ENCODE measurements around the gene NUP85. TPM values are rescaled to one million over a fixed set of nuclear protein-coding genes. Genes with fewer than 3 reads are reported as not detected.

NUP85 gene
- total RNA-seq, 1 experiment from 2014 or later = 95.6 TPM

- intact Hi-C loops (cut with micrococcal nuclease) = no loop called here
- H3K9me2 ChIP-seq (replicated peaks; ENCODE audit: low read length) = no peaks in the 10 kb centered on the region
- POLR2A ChIA-PET (ENCODE audit: unreplicated experiment) = no interaction called here
- no peaks in the 10 kb centered on the region for H3K4me1 ChIP-seq (ENCODE audit: insufficient read depth, low read length)
- no peaks in the 10 kb centered on the region for H4K20me1 ChIP-seq (ENCODE audit: low read length)
- no peak overlapping the region for H3K27ac ChIP-seq (ENCODE audit: low read length)
- no peaks in the 10 kb centered on the region for H3K27me3 ChIP-seq (ENCODE audit: low read length)
- no peak overlapping the region for H3K4me3 ChIP-seq (ENCODE audit: low read length)
- TF ChIP-seq EZH2 (IDR thresholded peaks at IDR 0.05; ENCODE audit: low read length, unreplicated experiment) (no peak), EZH2phosphoT487 (IDR thresholded peaks at IDR 0.05; ENCODE audit: borderline replicate concordance, low read length) (no peak)
- TF ChIP-seq, protein P1, sequence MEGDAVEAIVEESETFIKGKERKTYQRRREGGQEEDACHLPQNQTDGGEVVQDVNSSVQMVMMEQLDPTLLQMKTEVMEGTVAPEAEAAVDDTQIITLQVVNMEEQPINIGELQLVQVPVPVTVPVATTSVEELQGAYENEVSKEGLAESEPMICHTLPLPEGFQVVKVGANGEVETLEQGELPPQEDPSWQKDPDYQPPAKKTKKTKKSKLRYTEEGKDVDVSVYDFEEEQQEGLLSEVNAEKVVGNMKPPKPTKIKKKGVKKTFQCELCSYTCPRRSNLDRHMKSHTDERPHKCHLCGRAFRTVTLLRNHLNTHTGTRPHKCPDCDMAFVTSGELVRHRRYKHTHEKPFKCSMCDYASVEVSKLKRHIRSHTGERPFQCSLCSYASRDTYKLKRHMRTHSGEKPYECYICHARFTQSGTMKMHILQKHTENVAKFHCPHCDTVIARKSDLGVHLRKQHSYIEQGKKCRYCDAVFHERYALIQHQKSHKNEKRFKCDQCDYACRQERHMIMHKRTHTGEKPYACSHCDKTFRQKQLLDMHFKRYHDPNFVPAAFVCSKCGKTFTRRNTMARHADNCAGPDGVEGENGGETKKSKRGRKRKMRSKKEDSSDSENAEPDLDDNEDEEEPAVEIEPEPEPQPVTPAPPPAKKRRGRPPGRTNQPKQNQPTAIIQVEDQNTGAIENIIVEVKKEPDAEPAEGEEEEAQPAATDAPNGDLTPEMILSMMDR (conservative IDR thresholded peaks at IDR 0.05; ENCODE audit: low read depth, low read length) = no peak
- no peak overlapping the region for H2AFZ ChIP-seq (ENCODE audit: low read length)
- H3F3A ChIP-seq (ENCODE audit: low read length, unreplicated experiment) = no peaks in the 10 kb centered on the region
- H3K4me2 ChIP-seq (ENCODE audit: low read length) = no peak overlapping the region
- DNase-seq = no peak
- no peaks in the 10 kb centered on the region for H3K9me3 ChIP-seq (ENCODE audit: low read length)
- no peak overlapping the region for H3K9ac ChIP-seq (ENCODE audit: low read length)
- CTCF ChIA-PET = interaction anchor here (0.8 kb wide), 1 partner anchor 26 kb away, joined by 5 read pairs; the partner anchor contains the start of gene MIF4GD
- H3K79me2 ChIP-seq (ENCODE audit: low read length) = peaks cover 21% of the 10 kb centered on the region
- no TSS peak for BruUV-seq (replicated peaks)
- H3K36me3 ChIP-seq (ENCODE audit: low read depth, low read length) = peaks cover 63% of the 10 kb centered on the region
- ATAC-seq = no peak
These were observed 39.5 kb downstream of the NUP85 start for GRCh38 chr17:75245011-75245410.

- H3K9me2 ChIP-seq (replicated peaks; ENCODE audit: low read length) = no peaks in the 10 kb centered on the region
- DNase-seq (no peak), ATAC-seq (no peak)
- no peak overlapping the region for H3K4me2 ChIP-seq (ENCODE audit: low read length)
- H3K9ac ChIP-seq (ENCODE audit: low read length) = no peak overlapping the region
- peaks cover 50% of the 10 kb centered on the region for H3K36me3 ChIP-seq (ENCODE audit: low read depth, low read length)
- H3K27ac ChIP-seq (ENCODE audit: low read length) = no peak overlapping the region
- H3K9me3 ChIP-seq (ENCODE audit: low read length) = no peaks in the 10 kb centered on the region
- H2AFZ ChIP-seq (ENCODE audit: low read length) = no peak overlapping the region
- peaks cover 35% of the 10 kb centered on the region for H3K79me2 ChIP-seq (ENCODE audit: low read length)
- POLR2A ChIA-PET (ENCODE audit: unreplicated experiment) = no interaction called here
- H3K27me3 ChIP-seq (ENCODE audit: low read length) = no peaks in the 10 kb centered on the region
- BruUV-seq (replicated peaks) = no TSS peak
- H3F3A ChIP-seq (ENCODE audit: low read length, unreplicated experiment) = no peaks in the 10 kb centered on the region
- CTCF ChIA-PET = interaction anchor here (0.6 kb wide), 1 partner anchor 15 kb away, joined by 3 read pairs; no protein-coding TSS in a partner anchor
- no peaks in the 10 kb centered on the region for H4K20me1 ChIP-seq (ENCODE audit: low read length)
- intact Hi-C loops (cut with micrococcal nuclease) = no loop called here
- H3K4me3 ChIP-seq (ENCODE audit: low read length) = no peak overlapping the region
- TF ChIP-seq EZH2 (IDR thresholded peaks at IDR 0.05; ENCODE audit: low read length, unreplicated experiment) = no peak
- TF ChIP-seq EZH2phosphoT487 (IDR thresholded peaks at IDR 0.05; ENCODE audit: borderline replicate concordance, low read length) = no peak
- TF ChIP-seq, protein P1 (conservative IDR thresholded peaks at IDR 0.05; ENCODE audit: low read depth, low read length) = no peak
- H3K4me1 ChIP-seq (ENCODE audit: insufficient read depth, low read length) = no peaks in the 10 kb centered on the region
These were observed 40.9 kb downstream of the NUP85 start for GRCh38 chr17:75246404-75246803.

DNA sequence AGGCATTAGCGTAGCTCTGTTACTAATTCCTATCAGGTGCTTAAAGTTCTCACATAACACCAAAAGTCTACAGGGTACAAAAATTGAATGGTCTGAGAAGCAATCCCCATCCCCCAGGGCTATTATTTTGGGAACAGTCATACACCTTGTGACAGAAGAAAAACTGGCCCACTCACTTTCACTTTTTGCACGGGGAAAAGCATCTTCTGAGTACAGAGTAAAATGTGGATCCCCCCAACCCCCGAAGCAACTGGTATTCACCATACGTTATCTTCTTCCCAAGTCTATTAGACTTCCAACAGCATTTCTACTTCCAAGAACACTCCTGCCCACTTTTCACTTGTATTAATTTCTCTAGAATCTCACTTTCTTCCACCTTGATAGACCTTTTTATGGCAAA lies 44.1 kb downstream of the NUP85 start:
- CTCF ChIA-PET = no interaction called here
- H3K9me3 ChIP-seq (ENCODE audit: low read length) = no peaks in the 10 kb centered on the region
- ATAC-seq (no peak), DNase-seq (no peak)
- no peak overlapping the region for H3K27ac ChIP-seq (ENCODE audit: low read length)
- H3K27me3 ChIP-seq (ENCODE audit: low read length) = no peaks in the 10 kb centered on the region
- BruUV-seq (replicated peaks) = no TSS peak
- no peak overlapping the region for H3K4me3 ChIP-seq (ENCODE audit: low read length)
- POLR2A ChIA-PET (ENCODE audit: unreplicated experiment) = no interaction called here
- intact Hi-C loops (cut with micrococcal nuclease) = no loop called here
- H3K9me2 ChIP-seq (replicated peaks; ENCODE audit: low read length) = no peaks in the 10 kb centered on the region
- H3K36me3 ChIP-seq (ENCODE audit: low read depth, low read length) = peaks cover 25% of the 10 kb centered on the region; the same call in 1 of the 2 replicates
- H3K9ac ChIP-seq (ENCODE audit: low read length) = no peak overlapping the region
- H3K4me2 ChIP-seq (ENCODE audit: low read length) = no peak overlapping the region
- TF ChIP-seq EZH2phosphoT487 (IDR thresholded peaks at IDR 0.05; ENCODE audit: borderline replicate concordance, low read length) (no peak), EZH2 (IDR thresholded peaks at IDR 0.05; ENCODE audit: low read length, unreplicated experiment) (no peak)
- TF ChIP-seq, protein P1 (conservative IDR thresholded peaks at IDR 0.05; ENCODE audit: low read depth, low read length) = no peak
- peaks cover 53% of the 10 kb centered on the region for H3K79me2 ChIP-seq (ENCODE audit: low read length)
- no peak overlapping the region for H2AFZ ChIP-seq (ENCODE audit: low read length)
- no peaks in the 10 kb centered on the region for H4K20me1 ChIP-seq (ENCODE audit: low read length)
- H3K4me1 ChIP-seq (ENCODE audit: insufficient read depth, low read length) = no peaks in the 10 kb centered on the region
- H3F3A ChIP-seq (ENCODE audit: low read length, unreplicated experiment) = no peaks in the 10 kb centered on the region
